ENCODE measurements around the gene CLDN34.

GRCh38 chrX:10017872-10018271 is 50.7 kb downstream of the CLDN34 start:
- TF ChIP-seq CTCF (IDR thresholded peaks at IDR 0.05): no peak
- no peak for TF ChIP-seq POLR2A (IDR thresholded peaks at IDR 0.05)

Data from gastroesophageal sphincter (tissue), 3 donors.